Activated naive CD4-positive, alpha-beta T cell treated with anti-CD3 and anti-CD28 coated beads, Interleukin-2, amount 10 ng/mL, durations not matched to agents 7 days and 5 days (primary cell): ENCODE data around the gene SLC38A5.
A peak's percentile ranks its signal among the peaks of the same experiment; 100 is the strongest.
"Not testable (repeated sequence)": the region's sequence is repeated elsewhere in the genome, so short reads cannot be mapped to it uniquely, and the experiment has no call there.

Source experiments
- CTCF ChIA-PET: fragments of 350-600 bp; sonication (Branson Sonifier 250); formaldehyde crosslinking; loops from one replicate; lab custom pipeline; 2021; ENCODE audit warnings: antibody characterized with exemption; lab: Charles Lee
- DNase-seq: peaks from one replicate; pipeline ENCODE4 v3.0.0-alpha.2; 2020
- H3K27ac Mint-ChIP-seq: one replicate; pipeline ENCODE4 v1.8.0; 2021; ENCODE audit warnings: mild to moderate bottlenecking, moderate library complexity, mixed read lengths
- H3K27me3 Mint-ChIP-seq: one replicate; pipeline ENCODE4 v1.8.0; 2021; ENCODE audit warnings: mild to moderate bottlenecking, mixed read lengths
- H3K36me3 Mint-ChIP-seq: one replicate; pipeline ENCODE4 v1.8.0; 2021; ENCODE audit warnings: mixed read lengths
- H3K4me1 Mint-ChIP-seq: one replicate; pipeline ENCODE4 v1.8.0; 2021; ENCODE audit warnings: mixed read lengths
- H3K4me3 Mint-ChIP-seq: one replicate; pipeline ENCODE4 v1.8.0; 2021; ENCODE audit warnings: mild to moderate bottlenecking, moderate library complexity, mixed read lengths
- H3K9me3 Mint-ChIP-seq: one replicate; pipeline ENCODE4 v1.8.0; 2021; ENCODE audit warnings: mixed read lengths

Gene SLC38A5

GRCh38 chrX:48470110-48470832 lies at the start of gene SLC38A5:
TSS of gene SLC38A5 (minus strand) at chrX:48470260. CDS start at chrX:48467924, 2,336 bp downstream.
- H3K27ac Mint-ChIP-seq, result peak within 1 kb of the TSS; percentile 84
- peaks cover 21% of the 10 kb centered on the region for H3K36me3 Mint-ChIP-seq
- H3K9me3 Mint-ChIP-seq, result no peaks in the 10 kb centered on the region
- no peak for DNase-seq
- no peaks in the 10 kb centered on the region for H3K27me3 Mint-ChIP-seq
- CTCF ChIA-PET, result no interaction called here
- peak within 1 kb of the TSS; percentile 98 for H3K4me3 Mint-ChIP-seq
- H3K4me1 Mint-ChIP-seq, result peaks cover 45% of the 10 kb centered on the region

GRCh38 chrX:48519481-48519880 lies 49.4 kb upstream of the SLC38A5 start:
- CTCF ChIA-PET, result interaction anchor here (0.8 kb wide), 1 partner anchor 8 kb away, joined by 3 read pairs; no protein-coding TSS in a partner anchor
- H3K4me3 Mint-ChIP-seq, result not testable (repeated sequence)

DNA sequence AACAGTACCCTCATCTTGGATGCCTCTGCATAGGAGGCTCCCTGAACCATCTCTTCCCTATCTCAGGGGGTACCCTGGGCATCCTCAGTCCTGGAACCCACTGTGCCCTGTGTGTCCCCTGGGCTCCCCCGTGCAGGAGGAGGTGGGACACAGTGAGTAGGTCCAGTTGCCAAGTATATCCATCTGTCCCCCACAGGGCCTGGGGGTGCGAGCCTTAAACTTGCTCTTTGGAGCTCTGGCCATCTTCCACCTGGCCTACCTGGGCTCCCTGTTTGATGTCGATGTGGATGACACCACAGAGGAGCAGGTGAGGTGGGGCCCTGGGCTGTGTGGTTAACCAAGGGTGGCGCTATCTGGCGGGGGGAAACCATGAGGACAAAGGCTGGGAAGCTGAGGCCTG lies 46.9 kb upstream of the SLC38A5 start:
- Mint-ChIP-seq H3K27me3 (no peaks in the 10 kb centered on the region), H3K36me3 (peaks cover 24% of the 10 kb centered on the region), H3K4me1 (peaks cover 40% of the 10 kb centered on the region), H3K4me3 (no peak overlapping the region), H3K9me3 (no peaks in the 10 kb centered on the region), H3K27ac (peak overlapping the region; percentile 11)
- CTCF ChIA-PET, result no interaction called here
- peak; percentile 29 for DNase-seq

More at GRCh38 chrX:48519481-48519880, 49.4 kb upstream of the SLC38A5 start:
- Mint-ChIP-seq H3K36me3 (peaks cover 24% of the 10 kb centered on the region), H3K4me1 (peaks cover 44% of the 10 kb centered on the region), H3K27ac (peak overlapping the region; percentile 97)
- DNase-seq, H3K27me3 Mint-ChIP-seq, H3K9me3 Mint-ChIP-seq: not testable (repeated sequence)

GRCh38 chrX:48516285-48516684 lies 46.2 kb upstream of the SLC38A5 start:
- CTCF ChIA-PET, result no interaction called here
- Mint-ChIP-seq H3K27me3 (no peaks in the 10 kb centered on the region), H3K9me3 (no peaks in the 10 kb centered on the region), H3K4me1 (peaks cover 43% of the 10 kb centered on the region), H3K4me3 (no peak overlapping the region), H3K27ac (no peak overlapping the region), H3K36me3 (peaks cover 26% of the 10 kb centered on the region)
- no peak for DNase-seq

DNA sequence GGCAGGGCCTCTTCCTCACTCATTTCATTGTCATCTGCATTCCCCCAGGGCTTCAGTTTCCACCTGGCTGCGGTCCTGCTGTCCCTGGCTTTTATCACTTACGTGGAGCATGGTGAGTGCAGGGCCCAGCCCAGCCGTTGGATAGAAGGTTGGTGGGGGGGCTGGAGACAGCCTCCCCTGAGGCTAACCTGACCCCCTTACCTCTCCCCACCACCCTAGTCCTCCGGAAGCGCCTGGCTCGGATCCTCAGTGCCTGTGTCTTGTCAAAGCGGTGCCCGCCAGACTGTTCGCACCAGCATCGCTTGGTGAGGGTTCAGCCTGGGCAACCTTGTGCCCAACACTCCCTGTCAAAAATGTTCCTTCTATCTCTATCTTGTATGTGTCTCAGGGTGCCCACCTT lies 45.8 kb upstream of the SLC38A5 start:
- Mint-ChIP-seq H3K27me3 (no peaks in the 10 kb centered on the region), H3K9me3 (no peaks in the 10 kb centered on the region), H3K4me3 (no peak overlapping the region), H3K36me3 (peaks cover 27% of the 10 kb centered on the region), H3K4me1 (peaks cover 43% of the 10 kb centered on the region), H3K27ac (no peak overlapping the region)
- no peak for DNase-seq
- CTCF ChIA-PET, result no interaction called here

DNA sequence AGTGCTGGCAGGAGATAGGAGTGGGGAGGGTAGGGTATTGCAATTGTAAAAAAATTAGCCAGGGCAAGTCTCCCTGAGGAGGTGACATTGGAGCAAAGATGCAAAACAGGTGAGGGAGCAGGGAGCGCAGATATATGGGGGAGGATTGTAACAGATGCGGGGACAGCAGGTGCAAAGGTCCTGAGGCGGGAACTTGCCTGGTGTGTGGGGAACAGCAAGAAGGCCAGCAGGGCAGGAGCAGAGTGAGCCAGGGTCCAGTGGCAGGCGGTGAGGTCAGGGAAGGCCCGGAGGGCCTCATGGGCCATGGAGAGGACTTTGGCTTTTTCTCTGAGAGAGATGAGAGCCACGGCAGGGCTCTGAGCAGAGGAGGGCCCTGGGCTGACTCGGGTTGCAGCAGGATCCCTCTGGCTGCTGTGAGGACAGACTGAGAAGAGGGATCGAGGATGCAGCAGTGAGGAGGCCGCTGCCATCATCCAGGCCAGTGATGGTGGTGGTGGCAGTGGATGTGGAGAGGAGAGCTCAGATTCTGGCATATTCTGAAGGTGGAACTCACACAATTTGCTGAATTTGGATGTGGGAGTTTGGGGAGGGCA lies 44.9 kb upstream of the SLC38A5 start:
- H3K4me1 Mint-ChIP-seq, result peaks cover 43% of the 10 kb centered on the region
- no peak for DNase-seq
- CTCF ChIA-PET, result no interaction called here
- no peak overlapping the region for H3K4me3 Mint-ChIP-seq
- H3K27ac Mint-ChIP-seq, result no peak overlapping the region
- peaks cover 32% of the 10 kb centered on the region for H3K36me3 Mint-ChIP-seq
- no peaks in the 10 kb centered on the region for H3K9me3 Mint-ChIP-seq
- H3K27me3 Mint-ChIP-seq, result no peaks in the 10 kb centered on the region

DNA sequence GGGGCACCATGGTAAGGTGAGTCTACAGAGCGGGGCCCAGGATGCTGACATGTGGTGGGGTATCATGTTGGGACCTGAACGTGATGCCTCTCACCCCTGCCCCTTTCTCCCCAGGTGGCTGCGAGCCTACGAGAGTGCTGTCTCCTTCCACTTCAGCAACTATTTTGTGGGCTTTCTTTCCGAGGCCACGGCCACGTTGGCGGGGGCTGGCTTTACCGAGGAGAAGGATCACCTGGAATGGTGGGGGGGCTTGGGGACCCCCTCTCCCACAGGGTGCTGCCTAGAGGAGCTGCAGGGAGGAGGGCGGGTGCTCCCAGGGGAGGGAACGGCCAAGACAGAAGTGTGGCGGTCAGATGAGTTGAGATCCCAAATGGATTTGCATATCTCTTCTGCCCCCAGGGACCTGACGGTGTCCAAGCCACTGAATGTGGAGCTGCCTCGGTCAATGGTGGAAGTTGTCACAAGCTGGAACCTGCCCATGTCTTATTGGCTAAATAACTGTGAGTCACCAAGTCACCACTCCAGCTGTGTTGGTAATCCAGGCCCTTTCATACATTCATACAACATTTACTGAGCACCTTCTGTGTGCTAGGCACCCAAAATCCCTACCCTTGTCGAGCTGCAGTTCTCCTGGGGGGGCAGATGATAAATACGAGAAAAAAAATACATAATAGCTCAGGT lies 44.2 kb upstream of the SLC38A5 start:
- Mint-ChIP-seq H3K27me3 (no peaks in the 10 kb centered on the region), H3K27ac (no peak overlapping the region), H3K4me3 (no peak overlapping the region), H3K36me3 (peaks cover 34% of the 10 kb centered on the region), H3K9me3 (no peaks in the 10 kb centered on the region), H3K4me1 (peaks cover 43% of the 10 kb centered on the region)
- DNase-seq, result no peak
- CTCF ChIA-PET, result no interaction called here

DNA sequence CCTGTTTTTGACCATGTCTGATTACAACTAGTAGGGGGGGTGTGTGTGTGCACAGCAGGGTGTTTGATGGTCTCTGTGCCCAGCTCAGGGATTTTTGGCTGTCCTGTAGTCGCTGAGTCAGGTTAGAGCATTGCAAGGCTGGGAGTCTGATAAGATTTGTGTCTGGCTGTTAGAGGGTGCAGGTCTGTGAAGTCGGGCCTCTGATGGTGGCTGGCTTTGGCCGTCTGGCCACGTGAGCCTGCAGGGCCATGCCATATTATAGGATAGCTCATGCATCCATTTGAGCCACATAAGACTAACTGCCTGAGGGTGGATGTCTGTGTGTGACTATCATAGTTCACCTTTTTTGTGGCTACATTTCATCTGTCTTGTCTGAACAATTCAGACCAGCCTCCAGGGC lies 43.6 kb upstream of the SLC38A5 start:
- DNase-seq, result no peak
- CTCF ChIA-PET, result no interaction called here
- Mint-ChIP-seq H3K27ac (no peak overlapping the region), H3K36me3 (peaks cover 32% of the 10 kb centered on the region), H3K27me3 (no peaks in the 10 kb centered on the region), H3K4me3 (no peak overlapping the region), H3K9me3 (no peaks in the 10 kb centered on the region), H3K4me1 (peaks cover 41% of the 10 kb centered on the region)

DNA sequence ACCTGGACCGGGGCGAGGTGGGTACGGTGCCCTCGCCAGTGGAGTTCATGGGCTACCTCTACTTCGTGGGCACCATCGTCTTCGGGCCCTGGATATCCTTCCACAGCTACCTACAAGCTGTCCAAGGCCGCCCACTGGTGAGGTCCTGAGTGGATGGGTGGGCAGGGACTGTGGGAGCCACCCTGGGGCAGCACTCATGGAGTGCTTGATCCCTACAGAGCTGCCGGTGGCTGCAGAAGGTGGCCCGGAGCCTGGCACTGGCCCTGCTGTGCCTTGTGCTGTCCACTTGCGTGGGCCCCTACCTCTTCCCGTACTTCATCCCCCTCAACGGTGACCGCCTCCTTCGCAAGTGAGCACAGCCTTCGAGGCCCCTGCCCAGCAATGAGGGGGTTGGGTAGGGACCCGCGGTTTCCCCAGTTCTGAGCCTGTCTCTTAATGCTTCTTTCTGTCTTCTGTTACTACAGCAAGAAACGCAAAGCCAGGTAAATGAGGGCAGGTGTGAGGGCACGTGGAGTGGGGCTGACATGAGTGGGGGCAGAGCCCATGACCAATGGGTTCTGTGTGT lies 42.4 kb upstream of the SLC38A5 start:
- CTCF ChIA-PET, result no interaction called here
- H3K36me3 Mint-ChIP-seq, result peaks cover 32% of the 10 kb centered on the region
- no peaks in the 10 kb centered on the region for H3K9me3 Mint-ChIP-seq
- peaks cover 46% of the 10 kb centered on the region for H3K4me1 Mint-ChIP-seq
- no peak overlapping the region for H3K27ac Mint-ChIP-seq
- no peaks in the 10 kb centered on the region for H3K27me3 Mint-ChIP-seq
- DNase-seq, result no peak
- no peak overlapping the region for H3K4me3 Mint-ChIP-seq

DNA sequence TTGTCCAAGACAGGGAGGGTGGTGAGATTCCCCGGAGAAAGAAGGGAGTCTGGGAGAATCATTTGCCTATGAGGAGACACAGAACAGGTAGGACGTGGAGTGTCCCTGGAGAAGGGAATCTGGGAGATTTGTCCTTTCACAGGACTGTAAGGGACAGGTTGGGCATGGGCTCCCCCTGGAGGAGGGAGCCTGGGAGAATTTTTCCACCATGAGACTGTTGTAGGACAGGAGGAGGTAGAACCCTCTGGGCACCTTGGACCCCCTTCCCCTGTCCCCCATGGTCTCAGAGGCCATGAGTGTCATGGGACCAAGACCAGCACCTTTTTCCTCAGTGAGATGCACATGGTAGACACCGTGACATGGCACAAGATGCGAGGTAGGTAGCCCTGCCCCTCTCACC lies 41.5 kb upstream of the SLC38A5 start:
- CTCF ChIA-PET, result no interaction called here
- H3K9me3 Mint-ChIP-seq, result no peaks in the 10 kb centered on the region
- no peaks in the 10 kb centered on the region for H3K27me3 Mint-ChIP-seq
- no peak for DNase-seq
- peaks cover 32% of the 10 kb centered on the region for H3K36me3 Mint-ChIP-seq
- no peak overlapping the region for H3K4me3 Mint-ChIP-seq
- H3K27ac Mint-ChIP-seq, result no peak overlapping the region
- peaks cover 43% of the 10 kb centered on the region for H3K4me1 Mint-ChIP-seq

- Mint-ChIP-seq H3K27ac (peak overlapping the region; percentile 88), H3K4me3 (peak overlapping the region; percentile 90), H3K4me1 (peaks cover 34% of the 10 kb centered on the region), H3K36me3 (peaks cover 19% of the 10 kb centered on the region), H3K9me3 (no peaks in the 10 kb centered on the region), H3K27me3 (no peaks in the 10 kb centered on the region)
- CTCF ChIA-PET, result no interaction called here
- DNase-seq, result no peak
Observed at GRCh38 chrX:48509619-48510018, 39.6 kb upstream of the SLC38A5 start.

- H3K27ac Mint-ChIP-seq, result peak overlapping the region; percentile 88
- H3K27me3 Mint-ChIP-seq, result peaks cover under 1% of the 10 kb centered on the region
- H3K36me3 Mint-ChIP-seq, result peaks cover 16% of the 10 kb centered on the region
- H3K4me3 Mint-ChIP-seq, result peak overlapping the region; percentile 90
- peak; percentile 24 for DNase-seq
- CTCF ChIA-PET, result no interaction called here
- H3K4me1 Mint-ChIP-seq, result peaks cover 34% of the 10 kb centered on the region
- H3K9me3 Mint-ChIP-seq, result no peaks in the 10 kb centered on the region
Observed at GRCh38 chrX:48509245-48509590, 39.2 kb upstream of the SLC38A5 start.

GRCh38 chrX:48508400-48509244 lies 38.6 kb upstream of the SLC38A5 start, which contains the start of gene PORCN:
TSS of gene PORCN (plus strand) at chrX:48508992. CDS start at chrX:48509821, 829 bp downstream.
- CTCF ChIA-PET, result no interaction called here
- Mint-ChIP-seq H3K27me3 (peaks cover 7% of the 10 kb centered on the region), H3K4me1 (peaks cover 34% of the 10 kb centered on the region), H3K27ac (peak within 1 kb of the TSS; percentile 88), H3K9me3 (no peaks in the 10 kb centered on the region), H3K36me3 (peaks cover 16% of the 10 kb centered on the region), H3K4me3 (peak within 1 kb of the TSS; percentile 90)
- peak; percentile 88 for DNase-seq

DNA sequence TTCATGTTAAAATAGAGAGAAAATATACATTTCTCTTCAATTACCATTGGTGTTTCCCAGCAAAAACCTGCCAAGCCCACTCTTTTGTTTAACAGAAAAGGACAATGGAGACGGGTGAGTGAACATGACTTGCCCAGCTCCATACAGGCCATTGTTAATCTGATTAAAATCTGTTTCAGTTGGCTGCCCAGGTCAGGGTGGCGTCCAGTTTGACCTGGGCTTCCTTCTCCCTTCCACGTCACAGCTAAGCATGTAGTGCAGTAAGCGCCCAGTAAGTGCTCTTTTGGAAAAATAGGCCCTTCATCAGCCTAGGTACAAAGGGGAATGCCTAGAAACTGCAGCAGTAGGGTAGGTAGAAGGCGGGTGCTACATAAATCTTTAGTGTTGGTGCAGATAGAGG lies 37.2 kb upstream of the SLC38A5 start:
- H3K4me1 Mint-ChIP-seq, result peaks cover 34% of the 10 kb centered on the region
- peak overlapping the region; percentile 26 for H3K4me3 Mint-ChIP-seq
- H3K27me3 Mint-ChIP-seq, result peaks cover 8% of the 10 kb centered on the region
- no peak for DNase-seq
- no peak overlapping the region for H3K27ac Mint-ChIP-seq
- peaks cover 12% of the 10 kb centered on the region for H3K36me3 Mint-ChIP-seq
- H3K9me3 Mint-ChIP-seq, result no peaks in the 10 kb centered on the region
- CTCF ChIA-PET, result no interaction called here
